ENCODE results near the gene PSME4. TPM values are rescaled to one million over a fixed set of nuclear protein-coding genes. Genes with fewer than 3 reads are reported as not detected.

The PSME4 gene
- total RNA-seq, 1 donor from 2014 or later: 63.9 TPM

DNA sequence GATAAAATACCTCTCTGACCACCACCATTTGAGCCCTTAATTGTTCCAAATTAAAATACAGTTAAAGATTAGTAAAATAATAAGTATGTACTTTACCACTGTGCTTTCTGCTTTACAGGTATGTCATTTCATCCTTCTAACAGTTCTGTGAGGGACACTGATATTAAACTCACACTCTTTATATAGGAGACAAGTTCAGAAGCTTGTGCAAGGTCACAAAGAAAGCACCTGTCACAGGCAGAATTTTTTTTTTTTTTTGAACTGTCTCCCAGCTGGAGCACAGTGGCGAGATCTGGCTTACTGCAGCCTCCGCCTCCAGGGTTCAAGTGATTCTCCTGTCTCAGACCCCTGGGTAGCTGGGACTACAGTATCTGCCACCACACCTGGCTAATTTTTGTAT lies 89.4 kb downstream of the PSME4 start:
- H3K27me3 Mint-ChIP-seq: no peaks in the 10 kb centered on the region
- H3K27ac Mint-ChIP-seq: no peak overlapping the region
- TF ChIP-seq, protein P1, sequence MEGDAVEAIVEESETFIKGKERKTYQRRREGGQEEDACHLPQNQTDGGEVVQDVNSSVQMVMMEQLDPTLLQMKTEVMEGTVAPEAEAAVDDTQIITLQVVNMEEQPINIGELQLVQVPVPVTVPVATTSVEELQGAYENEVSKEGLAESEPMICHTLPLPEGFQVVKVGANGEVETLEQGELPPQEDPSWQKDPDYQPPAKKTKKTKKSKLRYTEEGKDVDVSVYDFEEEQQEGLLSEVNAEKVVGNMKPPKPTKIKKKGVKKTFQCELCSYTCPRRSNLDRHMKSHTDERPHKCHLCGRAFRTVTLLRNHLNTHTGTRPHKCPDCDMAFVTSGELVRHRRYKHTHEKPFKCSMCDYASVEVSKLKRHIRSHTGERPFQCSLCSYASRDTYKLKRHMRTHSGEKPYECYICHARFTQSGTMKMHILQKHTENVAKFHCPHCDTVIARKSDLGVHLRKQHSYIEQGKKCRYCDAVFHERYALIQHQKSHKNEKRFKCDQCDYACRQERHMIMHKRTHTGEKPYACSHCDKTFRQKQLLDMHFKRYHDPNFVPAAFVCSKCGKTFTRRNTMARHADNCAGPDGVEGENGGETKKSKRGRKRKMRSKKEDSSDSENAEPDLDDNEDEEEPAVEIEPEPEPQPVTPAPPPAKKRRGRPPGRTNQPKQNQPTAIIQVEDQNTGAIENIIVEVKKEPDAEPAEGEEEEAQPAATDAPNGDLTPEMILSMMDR (IDR thresholded peaks at IDR 0.05; ENCODE audit: unreplicated experiment): no peak
- peaks cover 28% of the 10 kb centered on the region for H3K36me3 Mint-ChIP-seq (ENCODE audit: insufficient read depth)
- no peaks in the 10 kb centered on the region for H3K9me3 Mint-ChIP-seq (ENCODE audit: low read depth)
- DNase-seq (ENCODE audit: low spot score, unreplicated experiment): no peak
- H3K4me1 Mint-ChIP-seq (ENCODE audit: low read depth): no peaks in the 10 kb centered on the region
- H3K4me3 Mint-ChIP-seq (ENCODE audit: low read depth): no peak overlapping the region

DNA sequence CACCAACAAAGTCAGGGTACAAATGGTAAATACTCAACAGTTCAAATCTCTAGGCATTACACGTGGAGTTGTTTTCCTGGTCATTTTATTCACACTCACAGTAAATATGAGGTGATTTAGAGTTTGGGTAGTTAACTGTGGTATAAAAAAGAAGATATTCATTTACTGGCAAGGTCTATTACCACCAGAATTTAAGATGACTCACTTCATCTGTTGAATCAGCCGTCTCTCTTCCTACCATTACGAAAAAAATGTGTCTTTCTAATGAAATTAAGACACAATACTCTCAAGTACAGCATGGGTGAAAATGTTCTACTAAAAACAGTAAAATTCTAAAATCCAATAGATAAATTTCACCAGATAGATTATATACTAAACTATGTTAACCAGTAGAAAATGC lies 90.0 kb downstream of the PSME4 start:
- Mint-ChIP-seq H3K9me3 (ENCODE audit: low read depth) (no peaks in the 10 kb centered on the region), H3K27ac (no peak overlapping the region), H3K4me1 (ENCODE audit: low read depth) (no peaks in the 10 kb centered on the region), H3K36me3 (ENCODE audit: insufficient read depth) (peaks cover 26% of the 10 kb centered on the region), H3K27me3 (no peaks in the 10 kb centered on the region), H3K4me3 (ENCODE audit: low read depth) (no peak overlapping the region)
- DNase-seq (ENCODE audit: low spot score, unreplicated experiment): no peak
- TF ChIP-seq, protein P1 (IDR thresholded peaks at IDR 0.05; ENCODE audit: unreplicated experiment): no peak

DNA sequence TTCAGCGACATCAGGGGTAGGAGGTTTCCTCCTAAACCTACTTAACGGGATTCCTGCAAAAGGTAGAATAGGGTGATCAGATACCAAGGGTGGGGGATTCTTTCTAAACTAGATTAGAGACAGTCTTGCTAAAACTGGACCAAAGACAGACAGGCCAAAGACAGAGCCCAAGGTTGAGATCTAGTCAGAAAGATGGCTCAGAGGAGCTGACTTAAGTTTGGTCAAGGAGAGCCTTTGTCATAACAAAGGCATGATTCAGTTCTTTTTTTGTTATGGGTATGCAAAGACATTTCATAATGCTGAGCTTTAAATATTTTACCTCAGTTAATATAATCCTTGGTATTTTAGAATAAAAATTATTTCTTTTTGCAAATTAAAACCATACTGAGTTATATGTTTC lies 93.2 kb downstream of the PSME4 start:
- TF ChIP-seq, protein P1 (IDR thresholded peaks at IDR 0.05; ENCODE audit: unreplicated experiment): no peak
- H3K27me3 Mint-ChIP-seq: no peaks in the 10 kb centered on the region
- no peak overlapping the region for H3K4me3 Mint-ChIP-seq (ENCODE audit: low read depth)
- H3K27ac Mint-ChIP-seq: no peak overlapping the region
- DNase-seq (ENCODE audit: low spot score, unreplicated experiment): no peak
- peaks cover 19% of the 10 kb centered on the region for H3K36me3 Mint-ChIP-seq (ENCODE audit: insufficient read depth)
- H3K4me1 Mint-ChIP-seq (ENCODE audit: low read depth): no peaks in the 10 kb centered on the region
- no peaks in the 10 kb centered on the region for H3K9me3 Mint-ChIP-seq (ENCODE audit: low read depth)

DNA sequence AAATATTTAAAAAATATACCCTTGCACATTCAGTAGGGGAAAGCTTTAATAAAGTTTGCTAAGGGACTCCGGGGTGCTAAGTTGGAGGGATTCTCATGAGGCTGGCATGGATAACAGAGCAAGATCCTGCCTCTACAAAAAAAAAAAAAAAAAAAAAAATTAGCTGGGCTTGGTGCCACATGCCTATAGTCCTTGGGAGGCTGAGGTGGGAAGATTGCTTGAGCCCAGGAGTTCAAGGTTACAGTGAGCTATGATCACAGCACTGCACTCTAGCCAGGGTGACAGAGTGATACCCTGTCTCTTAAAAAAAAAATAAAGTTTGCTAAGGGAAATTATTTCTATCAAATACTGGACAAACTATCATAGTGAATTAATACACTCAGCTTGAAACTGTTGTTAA lies 93.7 kb downstream of the PSME4 start:
- H3K4me3 Mint-ChIP-seq (ENCODE audit: low read depth): no peak overlapping the region
- no peaks in the 10 kb centered on the region for H3K4me1 Mint-ChIP-seq (ENCODE audit: low read depth)
- DNase-seq (ENCODE audit: low spot score, unreplicated experiment): no peak
- H3K27me3 Mint-ChIP-seq: no peaks in the 10 kb centered on the region
- peaks cover 18% of the 10 kb centered on the region for H3K36me3 Mint-ChIP-seq (ENCODE audit: insufficient read depth)
- no peaks in the 10 kb centered on the region for H3K9me3 Mint-ChIP-seq (ENCODE audit: low read depth)
- TF ChIP-seq, protein P1 (IDR thresholded peaks at IDR 0.05; ENCODE audit: unreplicated experiment): no peak
- no peak overlapping the region for H3K27ac Mint-ChIP-seq

DNA sequence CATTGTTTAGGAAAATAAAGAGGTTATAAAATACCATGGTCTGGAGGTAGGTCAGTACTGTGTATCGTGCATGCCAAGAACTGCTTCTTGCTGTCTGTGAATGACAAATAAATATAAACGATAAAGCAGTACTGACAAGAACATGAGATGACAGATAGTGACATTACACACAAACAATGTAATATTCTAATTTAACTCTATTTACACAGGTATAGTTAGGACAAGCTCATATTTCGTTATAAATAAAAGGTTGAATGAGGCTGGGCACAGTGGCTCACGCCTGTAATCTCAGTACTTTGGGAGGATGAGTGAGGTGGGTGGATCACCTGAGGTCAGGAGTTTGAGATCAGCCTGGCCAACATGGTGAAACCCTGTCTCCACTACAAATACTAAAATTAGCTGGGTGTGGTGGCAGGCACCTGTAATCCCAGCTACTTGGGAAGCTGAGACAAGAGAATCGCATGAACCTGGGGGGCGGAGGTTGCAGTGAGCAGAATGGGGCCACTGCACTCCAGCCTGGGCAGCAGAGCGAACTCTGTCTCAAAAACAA lies 96.3 kb downstream of the PSME4 start:
- peaks cover 17% of the 10 kb centered on the region for H3K36me3 Mint-ChIP-seq (ENCODE audit: insufficient read depth)
- H3K4me3 Mint-ChIP-seq (ENCODE audit: low read depth): no peak overlapping the region
- TF ChIP-seq, protein P1 (IDR thresholded peaks at IDR 0.05; ENCODE audit: unreplicated experiment): no peak
- H3K4me1 Mint-ChIP-seq (ENCODE audit: low read depth): no peaks in the 10 kb centered on the region
- DNase-seq (ENCODE audit: low spot score, unreplicated experiment): no peak
- H3K9me3 Mint-ChIP-seq (ENCODE audit: low read depth): no peaks in the 10 kb centered on the region
- no peak overlapping the region for H3K27ac Mint-ChIP-seq
- H3K27me3 Mint-ChIP-seq: no peaks in the 10 kb centered on the region

Data from progenitor cell of endocrine pancreas (in vitro differentiated cells).